HG02938 (cell line): Measurements from ENCODE around the gene MBP.

Experiments
- ATAC-seq: cut with Tn5 transposase; IDR thresholded peaks from one replicate; pipeline ENCODE4 v1.9.1; 2021; ENCODE audit warnings: mild to moderate bottlenecking, moderate library complexity; ENCODE audit not compliant: unreplicated experiment

Gene MBP

GRCh38 chr18:77135339-77136075 is 2.9 kb upstream of the MBP start:
- no peak for ATAC-seq

DNA sequence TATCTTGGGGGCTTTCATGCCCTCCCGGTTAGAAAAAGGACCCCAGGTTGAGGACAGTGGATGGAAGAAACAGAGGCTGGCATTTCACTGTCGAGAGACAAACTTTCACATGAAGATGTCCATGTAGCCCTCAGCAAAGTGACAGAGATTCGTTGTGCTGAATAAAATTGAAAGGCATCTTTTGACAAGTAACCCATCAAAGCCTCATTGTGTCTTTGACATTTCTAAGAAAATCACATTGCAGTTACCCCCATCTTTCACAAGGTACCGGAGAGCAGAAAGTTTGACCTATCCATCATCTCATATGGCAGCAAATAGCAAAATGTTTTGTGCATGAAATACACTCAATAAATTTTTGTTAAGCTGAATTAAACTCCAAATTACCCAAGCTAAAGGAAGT is 2.0 kb upstream of the MBP start:
- no peak for ATAC-seq

- no peak for ATAC-seq
Observed at GRCh38 chr18:77133835-77134496, 1.4 kb upstream of the MBP start.

DNA sequence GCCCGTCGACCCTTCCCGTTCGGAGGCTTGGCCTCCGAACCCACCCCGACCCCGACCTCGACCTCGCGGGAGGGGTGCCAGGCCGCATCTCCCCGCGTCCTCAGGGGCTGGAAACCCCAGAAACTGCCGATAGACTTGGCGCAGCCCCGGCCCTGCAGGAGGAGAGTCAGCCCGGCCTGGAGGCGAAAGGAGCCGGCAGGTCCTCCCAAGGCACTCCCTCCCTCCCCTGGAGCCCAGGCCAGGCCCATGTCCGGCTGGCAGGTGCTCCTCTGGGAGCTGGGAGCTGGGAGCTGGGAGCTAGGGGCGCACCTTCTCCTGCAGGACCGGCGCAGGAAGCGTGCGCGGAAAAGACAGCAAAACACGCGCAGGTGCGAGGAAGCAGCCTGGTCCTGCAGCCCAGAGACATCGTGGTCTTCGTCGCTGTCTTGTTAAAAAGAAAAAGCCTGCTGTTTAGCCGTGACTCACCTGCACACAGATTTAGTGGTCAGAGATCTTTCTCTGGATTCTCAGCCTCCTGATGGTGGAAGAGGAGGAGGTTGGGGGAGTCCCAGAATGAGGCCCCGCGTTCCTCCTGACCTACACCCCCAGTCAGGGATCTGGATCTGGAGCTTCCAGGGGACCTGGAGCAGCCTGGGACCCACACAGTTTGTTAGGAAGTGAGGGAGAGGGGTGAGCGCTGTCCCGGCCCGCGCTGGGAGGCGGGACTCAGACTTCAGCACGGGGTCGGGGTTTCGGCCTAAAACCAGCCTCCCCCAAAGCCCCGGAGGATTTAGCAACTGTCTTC is 660 bp upstream of the MBP start:
- no peak for ATAC-seq

DNA sequence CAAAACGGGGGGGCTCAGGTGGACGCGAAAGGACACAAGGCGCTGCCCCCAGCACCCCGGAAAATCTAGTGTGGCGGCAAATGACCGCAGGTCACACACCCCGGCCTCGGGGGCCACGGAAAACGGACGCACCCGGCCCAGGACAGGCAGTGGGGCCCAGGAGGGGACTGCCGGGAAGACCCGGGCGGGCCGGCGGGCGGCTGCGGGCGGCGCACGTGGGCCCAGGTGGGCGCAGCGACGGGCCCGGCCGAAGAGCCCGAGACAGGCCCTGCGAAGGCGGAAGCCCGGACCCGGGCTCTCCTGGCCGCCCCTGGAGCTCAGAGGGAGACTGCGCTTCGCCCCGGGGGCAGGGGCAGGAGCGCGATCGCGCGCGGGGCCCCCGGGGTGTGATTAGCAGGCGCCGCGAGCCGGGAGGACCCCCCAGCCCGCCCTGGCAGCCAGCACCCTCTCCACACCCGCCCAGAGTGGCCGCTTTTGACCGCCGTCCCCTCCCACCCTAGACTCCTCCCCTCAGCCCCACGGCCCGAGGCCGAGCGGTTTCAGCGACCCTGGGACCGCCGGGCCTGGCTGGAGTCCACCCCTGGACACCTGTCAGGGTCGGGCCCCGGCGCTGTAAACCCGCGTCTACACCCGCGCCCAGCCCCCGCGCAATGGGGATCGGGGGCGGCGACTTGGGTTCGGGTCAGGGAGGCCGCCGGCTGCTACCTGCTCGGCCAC is 773 bp downstream of the MBP start:
- ATAC-seq, result peak; percentile 48

GRCh38 chr18:77131100-77131651 is 1.4 kb downstream of the MBP start:
- peak; percentile 11 for ATAC-seq

DNA sequence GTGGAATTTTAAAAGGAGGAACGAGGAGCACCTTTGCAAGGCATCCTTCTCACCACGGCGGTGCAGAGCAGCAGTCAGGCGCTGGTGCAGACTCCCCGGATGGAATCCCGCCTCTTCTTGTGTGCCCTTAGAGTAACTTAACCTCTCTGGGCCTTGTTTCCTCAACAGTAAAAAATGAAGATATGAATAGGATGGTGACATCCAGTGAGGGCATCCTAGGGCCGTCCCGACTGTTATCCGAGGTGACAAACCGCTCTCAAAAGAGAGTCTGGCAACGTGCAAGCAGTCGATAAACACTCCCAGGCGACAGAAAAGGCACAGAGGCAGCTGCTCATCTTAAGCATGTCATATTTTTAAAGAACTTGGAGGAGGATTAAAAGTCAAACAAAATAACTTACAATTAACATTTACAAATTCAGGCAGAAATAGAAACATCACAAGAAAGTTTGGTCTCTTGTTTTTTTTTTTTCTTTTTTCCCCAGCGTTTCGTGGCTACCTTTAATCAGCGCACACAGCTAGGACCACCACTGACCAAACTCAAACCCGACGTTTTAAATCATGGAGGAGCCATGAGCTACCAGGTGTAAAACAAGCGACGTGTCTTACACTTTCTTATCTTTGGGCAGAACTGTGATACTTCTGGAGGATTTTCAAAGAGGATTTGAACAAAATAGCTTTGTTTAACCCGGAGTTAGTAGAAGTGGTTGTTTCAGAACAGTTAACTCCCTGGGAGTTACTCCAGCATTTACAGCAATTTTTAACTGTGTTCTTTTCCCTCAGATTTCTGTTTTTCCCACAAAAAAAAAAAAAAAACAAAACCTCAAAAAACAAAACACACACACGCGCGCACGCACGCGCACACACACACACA is 2.1 kb downstream of the MBP start:
- no peak for ATAC-seq

DNA sequence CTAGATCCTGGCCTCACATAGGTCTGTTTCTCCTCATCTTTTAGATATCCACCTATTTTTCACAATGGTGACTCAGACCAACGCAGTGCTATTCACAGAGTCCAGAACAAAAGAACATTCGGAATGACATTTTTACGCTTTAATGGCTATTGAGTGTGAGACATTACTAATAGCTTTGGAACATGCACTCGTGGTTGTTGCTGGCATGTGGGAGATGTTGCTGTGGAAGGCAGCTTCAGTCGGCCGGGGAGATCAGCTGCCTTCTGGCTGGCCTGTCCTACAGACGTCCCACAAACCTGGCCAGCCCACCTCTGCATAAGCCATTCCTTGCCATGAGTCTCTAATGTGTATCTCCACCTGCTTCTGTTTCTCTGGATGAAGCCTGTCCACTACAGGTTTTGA is 3.4 kb downstream of the MBP start:
- no peak for ATAC-seq

- peak; percentile 20 for ATAC-seq
Observed at GRCh38 chr18:77127769-77128671, 4.6 kb downstream of the MBP start.

- peak; percentile 61 for ATAC-seq
Observed at GRCh38 chr18:77124452-77124922, 8.1 kb downstream of the MBP start.

DNA sequence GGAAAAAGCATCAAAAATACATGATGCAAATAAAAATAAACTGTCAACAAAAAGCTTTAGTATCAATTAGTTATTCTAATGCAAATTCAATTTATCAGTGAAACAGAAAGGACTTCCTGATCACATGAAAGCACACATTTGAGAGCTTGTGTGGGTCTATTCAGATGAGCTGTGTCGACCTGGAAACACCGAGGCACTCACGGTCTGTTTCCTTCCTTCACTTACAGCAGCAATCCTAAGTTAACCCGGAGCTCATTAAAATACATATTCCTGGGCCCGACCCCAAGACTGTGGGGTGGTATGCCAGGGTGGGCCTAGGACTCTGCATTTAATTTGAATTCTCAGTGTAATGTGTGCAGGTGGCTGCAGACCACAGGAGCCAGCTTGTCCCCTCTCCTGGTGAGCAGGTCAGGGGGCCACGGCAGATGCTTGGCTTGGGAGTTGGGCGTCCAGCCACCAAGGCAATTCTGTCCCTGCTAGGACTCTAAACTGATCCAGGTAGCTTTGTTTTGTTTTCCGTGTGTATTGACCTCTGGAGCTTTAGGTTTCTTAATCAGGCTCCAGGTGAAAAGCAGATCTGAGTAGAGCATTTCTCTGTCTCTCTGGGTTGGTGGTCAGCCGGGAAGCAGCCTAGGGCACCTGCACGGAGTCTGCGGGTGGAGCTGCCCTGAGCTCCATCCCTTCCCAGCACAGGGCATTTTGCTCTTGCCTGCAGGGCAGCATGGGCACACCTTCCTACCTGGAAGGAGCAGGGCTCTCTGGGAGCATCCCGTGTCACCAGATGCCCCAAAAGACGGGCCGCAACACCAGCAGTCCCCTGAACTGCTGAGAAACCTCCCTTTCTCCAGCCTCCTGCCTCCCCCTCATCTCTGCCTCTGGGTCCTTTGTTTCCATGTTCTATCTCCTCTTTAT is 9.0 kb downstream of the MBP start:
- no peak for ATAC-seq

GRCh38 chr18:77121523-77121922 is 11.1 kb downstream of the MBP start:
- ATAC-seq, result no peak

DNA sequence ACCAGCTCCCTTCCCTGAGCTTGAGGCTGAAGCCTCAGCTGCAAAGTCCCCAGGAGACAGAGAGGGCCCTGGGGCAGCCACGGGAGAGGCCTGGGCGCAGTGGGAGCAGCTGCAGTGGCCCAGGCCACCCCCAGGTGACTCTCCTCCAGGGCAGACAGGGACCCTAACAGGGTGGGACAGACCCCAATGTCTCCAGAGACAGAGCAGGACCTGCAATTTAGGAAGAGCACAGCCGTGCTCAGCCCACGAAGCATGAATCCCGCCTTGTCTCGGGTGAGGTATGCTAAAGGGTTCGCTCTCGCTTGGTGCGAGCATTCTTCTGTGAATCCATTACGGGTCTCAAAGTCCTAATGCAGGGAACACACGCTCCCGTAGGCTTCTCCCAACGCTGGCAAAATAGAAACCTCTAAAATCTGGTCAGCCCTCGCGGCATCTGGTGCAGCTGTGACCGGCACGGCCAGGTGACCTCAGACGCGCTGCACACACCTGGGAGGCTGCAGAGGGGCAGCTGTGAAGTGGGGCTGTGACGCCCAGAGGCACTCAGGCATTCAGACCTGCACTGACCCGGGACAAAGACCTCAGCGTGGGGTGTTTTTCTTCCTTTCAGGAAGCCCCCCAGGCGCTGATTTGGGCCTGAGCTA is 12.6 kb downstream of the MBP start:
- no peak for ATAC-seq

GRCh38 chr18:77119101-77119850 is 13.3 kb downstream of the MBP start:
- ATAC-seq, result no peak

DNA sequence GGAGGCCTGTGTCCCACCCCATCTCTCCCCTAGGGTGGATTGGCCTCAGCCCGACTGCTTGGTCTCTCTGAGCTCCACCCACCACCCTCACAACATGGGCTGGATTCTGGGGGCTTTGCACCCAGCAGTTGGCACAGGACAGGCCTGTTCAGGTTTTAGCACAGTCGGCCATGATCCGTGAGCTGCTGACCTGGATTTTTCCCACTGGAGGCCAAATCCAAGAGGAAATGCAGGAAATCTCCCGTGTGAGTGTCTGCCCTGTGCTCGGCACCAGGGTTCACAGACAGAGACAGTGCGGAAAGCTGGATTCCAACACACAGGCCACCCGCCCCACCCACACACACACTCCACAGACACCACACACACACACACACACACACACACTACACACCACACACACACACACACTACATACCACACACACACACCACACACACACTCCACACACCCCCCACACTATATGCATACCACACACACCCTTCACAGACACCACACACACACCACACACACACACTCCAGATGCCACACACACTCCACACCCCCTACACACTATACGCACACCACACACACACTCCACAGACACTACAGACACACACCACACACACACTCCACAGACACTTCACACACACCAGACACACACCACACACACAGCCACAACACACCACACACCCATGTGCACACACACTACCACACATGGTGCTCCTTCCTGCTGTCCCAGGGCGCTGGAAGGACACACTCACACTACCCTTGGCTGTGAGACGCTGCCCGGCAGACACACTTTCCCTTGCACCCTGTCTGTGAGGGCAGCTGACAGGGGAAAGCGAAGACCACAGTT is 14.1 kb downstream of the MBP start:
- ATAC-seq, result no peak
